ENCODE data around the gene FMR1.

The FMR1 gene

DNA sequence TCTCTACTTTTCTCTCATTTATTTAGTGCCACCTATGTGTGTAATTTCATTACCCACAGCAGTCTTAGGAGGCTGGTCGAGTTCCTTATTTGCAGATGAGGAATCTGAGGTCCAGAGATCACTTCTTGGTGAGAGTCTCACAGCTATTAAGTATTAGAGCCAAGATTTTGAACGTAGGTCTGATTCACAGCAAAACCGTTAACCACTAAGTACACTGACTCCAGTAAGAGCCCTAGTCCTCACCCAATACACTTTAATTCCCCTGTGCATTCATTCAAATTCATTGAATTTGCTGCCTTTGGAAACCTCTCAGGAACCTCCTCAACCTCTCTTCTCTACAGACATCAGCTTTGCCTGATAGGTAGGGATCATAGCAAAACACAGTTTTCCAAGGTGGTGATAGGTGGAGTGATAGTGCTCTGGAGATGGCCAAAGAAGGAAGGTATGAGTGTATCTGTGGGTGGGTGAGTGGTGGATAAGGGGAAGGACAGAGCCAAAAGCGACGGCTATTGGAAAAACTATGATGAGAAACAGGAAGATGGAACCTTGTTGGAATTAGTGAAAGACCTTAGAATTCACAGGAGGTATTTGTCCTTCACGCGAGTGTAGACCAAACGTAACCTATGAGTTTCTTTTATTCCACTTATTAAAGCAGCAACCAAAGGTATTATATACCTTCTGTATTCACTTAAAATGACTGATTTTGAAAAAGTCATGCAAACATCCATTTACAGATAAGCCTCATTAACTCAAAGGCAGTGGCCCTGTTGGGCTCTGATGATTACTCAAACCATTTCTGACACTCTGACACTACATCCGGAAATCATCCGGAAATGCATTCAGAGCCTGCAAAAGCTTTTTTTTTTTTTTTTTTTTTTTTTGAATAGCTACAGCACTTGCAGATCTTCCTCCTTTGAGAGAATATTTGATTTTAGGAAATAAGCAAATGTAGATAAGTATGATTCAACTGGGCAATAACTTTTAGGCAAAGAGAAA is 6.3 kb downstream of the FMR1 start:
- FAIRE-seq = no peak

DNA sequence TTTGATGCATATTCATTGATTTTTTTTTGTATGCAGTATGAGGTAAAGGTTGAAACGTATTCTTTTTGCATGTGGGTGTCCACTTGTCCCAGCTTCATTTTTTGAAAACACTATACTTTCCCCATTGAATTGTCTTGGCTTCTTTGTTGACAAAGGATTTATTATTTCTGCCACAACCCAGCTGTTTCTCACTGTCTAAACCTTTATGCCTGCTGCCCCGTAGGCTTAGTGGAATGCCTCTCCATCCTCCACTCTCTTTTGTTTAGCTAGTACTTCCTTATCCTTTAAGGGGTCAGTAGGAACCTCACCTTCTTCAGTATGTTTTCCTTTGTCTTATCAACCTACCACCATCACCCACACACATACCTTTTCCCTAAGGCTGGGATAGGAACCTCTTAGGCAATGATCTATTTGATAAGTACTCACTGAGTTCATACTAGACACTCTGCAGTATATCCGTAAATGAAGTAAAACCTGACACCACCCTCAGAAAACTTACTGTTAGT is 8.5 kb downstream of the FMR1 start:
- no peak for FAIRE-seq

DNA sequence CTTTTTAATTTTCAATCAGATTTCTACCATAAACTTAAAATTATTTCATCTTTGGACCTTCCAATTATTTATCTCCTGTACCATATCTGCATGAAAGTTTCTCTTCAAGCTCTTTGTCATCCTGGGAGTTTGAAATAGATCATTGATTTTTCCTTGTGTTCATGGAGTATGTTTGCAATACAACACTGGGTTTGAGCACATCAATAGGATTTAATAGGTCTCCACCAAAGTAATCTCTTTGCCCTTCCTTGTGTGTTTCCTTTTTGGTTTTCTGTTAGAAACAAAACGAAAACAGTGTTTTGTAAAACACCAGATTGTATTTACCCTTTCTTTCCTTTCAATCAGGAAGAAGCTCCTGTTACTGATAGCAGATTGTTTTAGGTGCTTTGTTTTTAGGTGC is 11.9 kb downstream of the FMR1 start:
- no peak for FAIRE-seq

DNA sequence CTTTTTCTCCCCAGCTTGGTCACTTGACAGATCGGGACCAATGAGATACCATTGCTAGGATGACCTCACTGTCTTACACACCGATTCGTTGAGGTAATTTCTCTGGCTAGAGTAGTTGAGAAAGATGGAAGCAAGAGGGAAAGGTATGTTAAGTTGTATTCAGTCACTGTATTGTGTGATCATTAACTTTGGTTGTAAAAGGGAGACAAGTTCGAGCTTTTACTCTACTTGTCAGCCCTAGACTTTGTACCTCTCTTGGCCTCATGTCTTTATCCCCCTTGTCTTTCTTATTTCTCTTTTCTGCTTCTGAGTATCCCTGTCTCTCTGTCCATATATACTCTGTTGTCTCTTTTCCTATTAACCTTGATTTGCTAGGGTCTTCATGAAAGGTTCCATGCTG is 15.5 kb downstream of the FMR1 start:
- no peak for FAIRE-seq

DNA sequence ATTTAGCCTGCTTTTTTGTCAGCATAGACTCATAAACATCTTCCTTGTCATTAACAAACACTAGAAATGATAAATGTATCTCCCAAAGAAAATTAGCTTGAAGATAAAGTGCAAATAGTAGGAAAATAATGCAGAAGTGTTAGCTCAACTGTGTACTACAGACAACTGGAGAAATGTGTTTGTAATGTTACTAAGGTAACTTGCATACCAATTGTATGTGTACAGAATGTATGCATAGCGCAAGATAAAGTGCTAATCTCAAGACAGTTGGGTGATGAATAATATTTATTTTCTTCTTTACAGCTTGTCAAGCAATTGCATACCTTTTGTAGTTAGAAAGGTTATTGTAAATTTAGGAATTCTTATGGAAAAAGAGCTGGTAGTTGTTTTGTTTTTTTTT is 22.1 kb downstream of the FMR1 start:
- FAIRE-seq = no peak

DNA sequence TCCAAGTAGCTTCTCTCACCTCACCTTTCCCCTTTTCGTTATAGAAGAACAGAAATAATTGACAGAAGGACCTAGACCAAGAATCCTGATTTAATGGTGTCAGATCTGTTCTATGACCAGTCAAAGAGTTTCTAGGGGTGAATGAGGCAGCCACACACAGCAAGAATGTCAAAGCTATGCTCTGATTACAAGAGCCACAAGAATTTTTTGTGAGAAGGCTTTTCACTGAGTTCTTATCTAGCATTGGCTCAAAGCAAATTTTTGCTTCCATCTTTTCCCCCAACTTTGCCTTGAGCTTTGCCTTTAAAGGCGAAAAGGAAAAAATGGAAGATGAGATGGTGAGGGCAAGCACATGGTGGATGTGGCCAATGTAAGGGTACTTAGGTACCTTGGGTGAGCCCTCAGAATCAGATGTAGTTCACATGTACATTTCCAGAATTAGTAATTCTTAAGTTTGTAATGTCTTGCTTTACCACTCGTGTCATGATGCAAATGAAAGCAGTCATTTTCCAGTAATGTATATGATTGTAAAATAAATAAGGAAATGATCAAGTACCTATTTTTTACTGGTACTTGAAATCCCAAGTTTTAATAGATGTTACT is 23.5 kb downstream of the FMR1 start:
- no peak for FAIRE-seq

DNA sequence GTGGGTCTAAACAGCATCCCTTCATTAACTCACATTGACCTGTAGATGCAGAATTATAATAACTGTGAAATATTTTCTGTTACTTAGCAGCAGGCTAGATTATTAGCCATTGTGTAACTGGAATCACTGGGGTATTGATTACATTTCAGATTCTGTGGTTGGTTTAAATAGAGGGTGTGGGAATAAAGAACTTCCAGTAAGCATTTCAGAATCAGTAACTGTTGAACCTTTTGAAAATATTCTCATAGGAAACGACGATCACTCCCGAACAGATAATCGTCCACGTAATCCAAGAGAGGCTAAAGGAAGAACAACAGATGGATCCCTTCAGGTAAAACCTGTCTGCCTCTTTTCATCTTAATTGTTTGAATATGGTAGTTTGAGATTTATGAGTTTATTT is 33.6 kb downstream of the FMR1 start:
- FAIRE-seq = no peak

DNA sequence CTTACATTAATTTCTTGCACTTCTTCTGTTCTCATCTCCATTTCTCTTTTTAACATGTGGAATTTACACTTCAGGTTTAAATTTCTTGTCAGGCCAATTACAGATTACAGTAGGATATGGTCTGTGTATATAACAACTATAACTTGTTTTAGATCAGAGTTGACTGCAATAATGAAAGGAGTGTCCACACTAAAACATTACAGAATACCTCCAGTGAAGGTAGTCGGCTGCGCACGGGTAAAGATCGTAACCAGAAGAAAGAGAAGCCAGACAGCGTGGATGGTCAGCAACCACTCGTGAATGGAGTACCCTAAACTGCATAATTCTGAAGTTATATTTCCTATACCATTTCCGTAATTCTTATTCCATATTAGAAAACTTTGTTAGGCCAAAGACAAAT is 36.8 kb downstream of the FMR1 start:
- no peak for FAIRE-seq

DNA sequence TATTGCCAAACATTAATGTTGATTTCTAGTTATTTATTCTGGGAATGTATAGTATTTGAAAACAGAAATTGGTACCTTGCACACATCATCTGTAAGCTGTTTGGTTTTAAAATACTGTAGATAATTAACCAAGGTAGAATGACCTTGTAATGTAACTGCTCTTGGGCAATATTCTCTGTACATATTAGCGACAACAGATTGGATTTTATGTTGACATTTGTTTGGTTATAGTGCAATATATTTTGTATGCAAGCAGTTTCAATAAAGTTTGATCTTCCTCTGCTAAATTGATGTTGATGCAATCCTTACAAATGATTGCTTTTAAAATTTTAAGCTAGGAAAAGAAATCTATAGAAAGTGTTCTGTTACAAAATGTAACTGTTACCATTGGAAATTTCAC is 38.6 kb downstream of the FMR1 start:
- no peak for FAIRE-seq

DNA sequence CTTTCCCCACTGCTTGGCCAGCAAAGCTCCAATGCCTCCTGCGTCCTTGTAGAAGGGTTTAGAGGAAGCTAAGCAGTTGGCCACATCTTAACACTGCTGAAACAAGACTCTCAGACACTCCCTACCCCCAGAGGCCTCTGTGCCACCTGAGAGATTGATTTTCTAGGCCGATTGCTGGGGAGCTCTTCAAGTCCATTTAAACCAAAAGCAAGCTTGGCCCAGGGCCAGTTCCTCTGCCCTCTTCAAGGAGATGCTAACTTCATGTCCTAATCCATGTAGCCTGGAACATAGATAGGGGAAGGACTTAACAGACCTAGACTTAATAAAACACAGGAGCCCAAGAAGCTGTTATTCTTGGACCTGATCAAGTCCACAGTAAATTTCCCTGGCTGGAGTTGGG is 42.3 kb downstream of the FMR1 start:
- FAIRE-seq = no peak

DNA sequence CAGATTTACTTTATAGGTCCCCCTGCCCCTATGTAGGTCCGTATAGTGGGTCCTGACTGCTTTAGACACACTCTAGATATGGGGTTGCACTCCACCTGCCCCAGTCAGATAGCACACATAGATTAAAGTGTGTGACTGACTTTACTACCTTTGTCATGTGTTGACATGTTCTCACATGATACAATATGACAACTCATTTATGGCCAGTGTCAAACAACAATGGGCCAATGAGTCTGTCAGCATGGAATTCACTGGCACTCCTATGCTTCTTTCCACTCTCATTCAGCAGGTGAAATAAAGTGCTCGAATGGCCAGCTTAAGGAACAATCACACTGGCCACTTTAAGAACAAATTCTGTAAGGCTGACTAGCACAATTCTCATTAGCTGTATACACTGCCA is 45.6 kb downstream of the FMR1 start:
- no peak for FAIRE-seq

DNA sequence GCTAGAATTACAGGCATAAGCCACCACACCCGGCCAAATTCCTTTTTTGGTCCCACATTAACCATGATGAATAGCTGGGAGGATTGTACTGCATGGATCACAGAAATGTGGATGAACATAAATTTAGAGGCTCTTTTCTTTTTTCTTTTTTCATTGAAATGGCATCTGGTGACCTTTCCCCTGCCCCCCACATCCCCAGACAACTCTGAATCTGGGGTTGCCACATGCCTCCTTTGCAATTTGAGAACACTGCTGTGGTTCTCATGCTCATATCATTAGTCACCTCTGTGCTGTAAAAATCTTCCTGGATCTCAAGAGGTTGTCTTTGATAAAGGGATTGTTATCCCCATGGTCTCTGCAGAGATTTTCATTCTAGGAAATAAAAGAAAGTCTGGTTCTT is 46.6 kb downstream of the FMR1 start:
- no peak for FAIRE-seq

DNA sequence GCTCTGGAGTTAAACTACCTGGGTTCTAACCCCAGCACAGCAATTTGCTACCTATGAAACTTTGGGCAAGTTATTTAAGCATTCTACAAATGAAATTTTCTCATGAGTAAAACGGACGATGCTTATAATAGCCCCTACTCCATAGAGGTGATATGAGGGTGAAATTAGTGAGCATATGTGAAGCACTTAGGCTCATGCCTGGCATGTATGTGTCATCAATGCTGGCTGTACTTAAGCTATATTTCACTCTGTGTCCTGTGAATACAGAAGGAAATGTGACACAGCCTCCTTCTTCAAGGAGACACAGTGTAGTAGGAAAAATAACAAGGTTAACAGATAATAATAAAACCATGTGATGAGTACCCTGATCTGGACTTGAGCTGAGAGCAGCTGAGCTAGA is 49.0 kb downstream of the FMR1 start:
- no peak for FAIRE-seq

DNA sequence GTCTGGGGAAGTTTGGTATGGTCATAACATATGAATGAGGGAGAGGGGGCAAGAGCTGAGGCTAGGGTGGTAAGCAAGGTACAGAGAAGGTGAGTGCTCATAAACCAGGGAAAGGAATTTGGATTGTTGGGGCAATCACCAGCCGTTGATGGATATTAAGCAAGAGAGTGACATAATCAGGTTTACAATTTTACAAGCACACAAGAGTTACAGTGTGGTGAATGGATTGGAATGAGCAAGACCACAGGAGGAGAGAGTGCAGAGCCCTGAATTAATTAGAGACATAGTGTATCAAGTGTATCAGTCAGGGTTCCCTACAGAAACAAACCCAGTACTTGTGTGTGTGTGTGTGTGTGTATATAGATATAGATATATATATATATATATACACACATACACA is 50.8 kb downstream of the FMR1 start:
- no peak for FAIRE-seq

DNA sequence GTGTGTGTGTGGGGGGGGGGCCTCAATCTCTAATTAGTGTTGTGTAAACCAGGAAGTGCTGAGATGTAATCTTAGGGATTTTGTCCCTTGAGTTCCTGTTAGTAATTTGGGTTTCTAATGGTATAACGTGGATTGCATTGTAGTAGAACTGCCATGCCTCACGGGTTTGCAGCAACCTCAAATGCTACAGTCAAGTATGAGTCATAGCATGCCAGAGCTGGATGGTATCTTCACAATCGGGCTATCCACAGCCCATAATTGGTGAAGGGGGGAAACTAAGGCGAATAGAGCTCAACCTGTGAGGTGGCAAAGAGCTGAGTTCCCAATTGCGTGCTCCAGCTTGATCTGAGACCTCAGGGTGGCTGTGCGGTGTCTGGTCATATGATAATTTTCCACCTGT is 67.2 kb downstream of the FMR1 start:
- FAIRE-seq = no peak

DNA sequence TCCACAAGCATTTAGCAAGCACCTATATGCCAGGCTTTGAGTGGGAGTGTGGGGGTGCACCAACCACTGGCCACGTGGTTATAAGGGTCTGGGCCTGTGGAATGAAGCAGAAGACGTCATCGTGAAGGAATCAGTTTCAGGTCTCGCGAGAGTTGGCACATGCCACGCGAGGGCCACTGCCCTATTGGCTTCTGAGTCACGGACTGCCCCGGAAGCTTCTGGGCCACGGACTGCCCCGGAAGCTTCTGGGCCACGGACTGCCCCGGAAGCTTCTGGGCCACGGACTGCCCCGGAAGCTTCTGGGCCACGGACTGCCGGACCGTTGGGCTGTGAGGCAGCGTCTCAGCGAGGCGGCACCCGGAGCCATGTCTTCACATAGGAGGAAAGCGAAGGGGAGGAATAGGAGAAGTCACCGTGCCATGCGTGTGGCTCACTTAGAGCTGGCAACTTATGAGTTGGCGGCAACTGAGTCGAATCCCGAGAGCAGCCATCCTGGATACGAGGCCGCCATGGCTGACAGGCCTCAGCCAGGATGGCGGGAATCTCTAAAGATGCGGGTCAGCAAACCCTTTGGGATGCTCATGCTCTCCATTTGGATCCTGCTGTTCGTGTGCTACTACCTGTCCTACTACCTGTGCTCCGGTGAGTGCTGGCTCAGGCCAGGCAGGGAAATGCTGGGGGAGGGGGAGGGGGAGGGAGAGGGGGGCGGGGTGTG is 69.5 kb downstream of the FMR1 start, which contains the start of gene FMR1NB:
Gene FMR1NB (plus strand): TSS at position 300 of the 715 bp plus-strand sequence. CDS start 66 bp downstream, at position 366.
- FAIRE-seq = no peak

Data from G401.6 (cell line).